Vagina (tissue), 2 donors: ENCODE results near the gene SPINK13. TPM values are rescaled to one million over a fixed set of nuclear protein-coding genes. Genes with fewer than 3 reads are reported as not detected.

Experiments
- DNase-seq, 2 donors: peaks; one replicate each; pipeline ENCODE4 v3.0.0-alpha.2; 2017; ENCODE audit errors: extremely low spot score in 2 of 2
- H3K27ac ChIP-seq: fragments of 200-600 bp; sonication (generic); one replicate; pipeline ENCODE4 v1.5.1; 2019
- H3K27me3 ChIP-seq: fragments of 200-600 bp; sonication (generic); one replicate; pipeline ENCODE4 v1.5.1; 2019
- H3K36me3 ChIP-seq, 2 donors: fragments of 200-600 bp; sonication (generic); one replicate each; pipeline ENCODE4 v1.5.1; 2017 to 2019
- H3K4me1 ChIP-seq: fragments of 200-600 bp; sonication (generic); one replicate; pipeline ENCODE4 v1.5.1; 2019
- H3K4me3 ChIP-seq, 2 donors: fragments of 200-600 bp; sonication (generic); 1 replicate in 1 of 2; 2 replicates in 1 of 2; pipeline ENCODE4 v1.5.1; 2016 to 2019
- H3K9me3 ChIP-seq: fragments of 200-600 bp; sonication (generic); one replicate; pipeline ENCODE4 v1.5.1; 2019
- CTCF ChIP-seq, 3 experiments: fragments of 450-650 bp in 2 of 3; fragments of 200-600 bp in 1 of 3; sonication (generic) in 1 of 3; IDR thresholded peaks; one replicate each; pipeline ENCODE4 v1.5.1; 2017 to 2019; ENCODE audit warnings: antibody characterized with exemption in 3 of 3, mild to moderate bottlenecking in 2 of 3, moderate library complexity in 2 of 3
- POLR2A ChIP-seq, 2 donors: fragments of 450-650 bp; IDR thresholded peaks; one replicate each; pipeline ENCODE4 v1.6.1; 2017; ENCODE audit warnings: antibody characterized with exemption in 2 of 2, mild to moderate bottlenecking in 2 of 2, moderate library complexity in 2 of 2
- POLR2AphosphoS5 ChIP-seq, 2 donors: sonication (generic); formaldehyde crosslinking; IDR thresholded peaks; one replicate each; pipeline ENCODE4 v1.9.0; 2017; ENCODE audit warnings: antibody characterized with exemption in 2 of 2, mild to moderate bottlenecking in 2 of 2, low read depth in 1 of 2; ENCODE audit not compliant: insufficient read depth in 1 of 2
- intact Hi-C: fragments of 100-400 bp; cut with DNase I; formaldehyde crosslinking; loops from one replicate; pipeline ENCODE4 v1.15.1; 2023
- total RNA-seq: library from RNA; depleted of rRNA; stranded (reverse); fragments of >200 nt; gene quantifications from one replicate; pipeline ENCODE4 v1.2.3, GENCODE V29; 2016

Gene SPINK13
- total RNA-seq, 1 donor from 2014 or later: not detected

- intact Hi-C loops: no loop called here
- Histone ChIP-seq H3K36me3 (no peaks in the 10 kb centered on the region), H3K27ac (no peak overlapping the region), H3K9me3 (no peaks in the 10 kb centered on the region), H3K4me1 (no peaks in the 10 kb centered on the region), H3K4me3 (no peak overlapping the region), H3K27me3 (no peaks in the 10 kb centered on the region)
- TF ChIP-seq CTCF (IDR thresholded peaks at IDR 0.05) (no peak), POLR2AphosphoS5 (IDR thresholded peaks at IDR 0.05; ENCODE audit: insufficient read depth in 1 of 2, low read depth in 1 of 2) (no peak), POLR2A (IDR thresholded peaks at IDR 0.05) (no peak)
- no peak for DNase-seq
Observed at GRCh38 chr5:148290271-148291195, 21.9 kb downstream of the SPINK13 start.

- no peak overlapping the region for H3K27ac ChIP-seq
- no peaks in the 10 kb centered on the region for H3K4me1 ChIP-seq
- no peak for TF ChIP-seq POLR2A (IDR thresholded peaks at IDR 0.05)
- no peak for TF ChIP-seq CTCF (IDR thresholded peaks at IDR 0.05)
- TF ChIP-seq POLR2AphosphoS5 (IDR thresholded peaks at IDR 0.05; ENCODE audit: insufficient read depth in 1 of 2, low read depth in 1 of 2): no peak
- no peaks in the 10 kb centered on the region for H3K27me3 ChIP-seq
- DNase-seq: no peak
- intact Hi-C loops: no loop called here
- H3K36me3 ChIP-seq: no peaks in the 10 kb centered on the region
- H3K9me3 ChIP-seq: no peaks in the 10 kb centered on the region
- no peak overlapping the region for H3K4me3 ChIP-seq
Observed at GRCh38 chr5:148297731-148298130, 29.1 kb downstream of the SPINK13 start.

- H3K9me3 ChIP-seq: no peaks in the 10 kb centered on the region
- no peaks in the 10 kb centered on the region for H3K4me1 ChIP-seq
- DNase-seq: no peak
- TF ChIP-seq CTCF (IDR thresholded peaks at IDR 0.05) (no peak), POLR2A (IDR thresholded peaks at IDR 0.05) (no peak), POLR2AphosphoS5 (IDR thresholded peaks at IDR 0.05; ENCODE audit: insufficient read depth in 1 of 2, low read depth in 1 of 2) (no peak)
- no peaks in the 10 kb centered on the region for H3K27me3 ChIP-seq
- no peak overlapping the region for H3K27ac ChIP-seq
- no peaks in the 10 kb centered on the region for H3K36me3 ChIP-seq
- intact Hi-C loops: no loop called here
- no peak overlapping the region for H3K4me3 ChIP-seq
Observed at GRCh38 chr5:148306446-148306845, 37.9 kb downstream of the SPINK13 start.

- no peaks in the 10 kb centered on the region for H3K36me3 ChIP-seq
- no peaks in the 10 kb centered on the region for H3K27me3 ChIP-seq
- no peak for TF ChIP-seq POLR2A (IDR thresholded peaks at IDR 0.05)
- TF ChIP-seq POLR2AphosphoS5 (IDR thresholded peaks at IDR 0.05; ENCODE audit: insufficient read depth in 1 of 2, low read depth in 1 of 2): no peak
- no peak for TF ChIP-seq CTCF (IDR thresholded peaks at IDR 0.05)
- DNase-seq: no peak
- no peaks in the 10 kb centered on the region for H3K9me3 ChIP-seq
- H3K4me3 ChIP-seq: no peak overlapping the region
- H3K27ac ChIP-seq: no peak overlapping the region
- intact Hi-C loops: no loop called here
- H3K4me1 ChIP-seq: no peaks in the 10 kb centered on the region
Observed at GRCh38 chr5:148309019-148309418, 40.4 kb downstream of the SPINK13 start.

GRCh38 chr5:148309746-148310145, 41.2 kb downstream of the SPINK13 start:
- DNase-seq: no peak
- Histone ChIP-seq H3K4me3 (no peak overlapping the region), H3K36me3 (no peaks in the 10 kb centered on the region), H3K27me3 (no peaks in the 10 kb centered on the region), H3K4me1 (no peaks in the 10 kb centered on the region), H3K9me3 (no peaks in the 10 kb centered on the region), H3K27ac (no peak overlapping the region)
- TF ChIP-seq CTCF (IDR thresholded peaks at IDR 0.05) (no peak), POLR2A (IDR thresholded peaks at IDR 0.05) (no peak), POLR2AphosphoS5 (IDR thresholded peaks at IDR 0.05; ENCODE audit: insufficient read depth in 1 of 2, low read depth in 1 of 2) (no peak)
- intact Hi-C loops: no loop called here
